Ovary (tissue), 3 donors: Measurements from ENCODE around the gene SLC25A18.

Experiments
- EP300 ChIP-seq: sonication (generic); formaldehyde crosslinking; IDR thresholded peaks from one replicate; pipeline ENCODE4 v1.6.1; 2017; ENCODE audit warnings: antibody characterized with exemption
- POLR2A ChIP-seq: fragments of 450-650 bp; IDR thresholded peaks from one replicate; pipeline ENCODE4 v1.6.1; 2017; ENCODE audit warnings: antibody characterized with exemption, mild to moderate bottlenecking, moderate library complexity
- TF ChIP-seq, protein P1 (sequence below), 3 donors: fragments of 450-650 bp in 2 of 3; fragments of 200-600 bp in 1 of 3; IDR thresholded peaks; one replicate each; pipeline versions ENCODE4 v1.5.1 to v1.8.0; 2016 to 2022; ENCODE audit warnings: antibody characterized with exemption in 3 of 3, mild to moderate bottlenecking in 1 of 3
- donor health status: DM: no; HTN: no; CAD: no.

DNA sequence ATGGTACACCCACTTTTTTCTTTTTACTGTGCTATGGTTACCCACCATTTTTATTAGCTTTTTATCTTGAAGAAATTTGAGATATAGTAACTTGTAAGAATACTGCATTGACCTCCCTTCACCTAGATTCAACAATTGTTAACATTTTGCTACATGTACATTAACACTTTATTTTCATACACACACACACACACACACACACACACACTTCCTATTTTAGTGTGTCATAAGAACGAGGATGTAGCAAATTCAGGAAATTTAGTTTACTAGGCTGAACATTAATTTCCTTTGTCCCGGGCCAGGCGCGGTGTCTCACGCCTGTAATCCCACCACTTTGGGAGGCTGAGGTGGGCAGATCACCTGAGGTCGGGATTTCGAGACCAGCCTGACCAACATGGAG is 66.3 kb downstream of the SLC25A18 start:
- TF ChIP-seq POLR2A, result no peak
- TF ChIP-seq, protein P1, sequence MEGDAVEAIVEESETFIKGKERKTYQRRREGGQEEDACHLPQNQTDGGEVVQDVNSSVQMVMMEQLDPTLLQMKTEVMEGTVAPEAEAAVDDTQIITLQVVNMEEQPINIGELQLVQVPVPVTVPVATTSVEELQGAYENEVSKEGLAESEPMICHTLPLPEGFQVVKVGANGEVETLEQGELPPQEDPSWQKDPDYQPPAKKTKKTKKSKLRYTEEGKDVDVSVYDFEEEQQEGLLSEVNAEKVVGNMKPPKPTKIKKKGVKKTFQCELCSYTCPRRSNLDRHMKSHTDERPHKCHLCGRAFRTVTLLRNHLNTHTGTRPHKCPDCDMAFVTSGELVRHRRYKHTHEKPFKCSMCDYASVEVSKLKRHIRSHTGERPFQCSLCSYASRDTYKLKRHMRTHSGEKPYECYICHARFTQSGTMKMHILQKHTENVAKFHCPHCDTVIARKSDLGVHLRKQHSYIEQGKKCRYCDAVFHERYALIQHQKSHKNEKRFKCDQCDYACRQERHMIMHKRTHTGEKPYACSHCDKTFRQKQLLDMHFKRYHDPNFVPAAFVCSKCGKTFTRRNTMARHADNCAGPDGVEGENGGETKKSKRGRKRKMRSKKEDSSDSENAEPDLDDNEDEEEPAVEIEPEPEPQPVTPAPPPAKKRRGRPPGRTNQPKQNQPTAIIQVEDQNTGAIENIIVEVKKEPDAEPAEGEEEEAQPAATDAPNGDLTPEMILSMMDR (IDR thresholded peaks at IDR 0.05), result no peak
- no peak for TF ChIP-seq EP300
